ENCODE measurements around the gene DNAAF1. TPM values are rescaled to one million over a fixed set of nuclear protein-coding genes. Genes with fewer than 3 reads are reported as not detected.

DNAAF1 gene
- total RNA-seq, 1 donor from 2014 or later = 0.11 TPM

GRCh38 chr16:84143081-84143480, 2.0 kb upstream of the DNAAF1 start:
- Histone ChIP-seq H3K4me2 (peak overlapping the region; percentile 99), H3F3A (ENCODE audit: low read depth) (peaks cover 22% of the 10 kb centered on the region), H3K79me2 (ENCODE audit: low read depth) (peaks cover 63% of the 10 kb centered on the region), H3K4me3 (peak overlapping the region; percentile 94), H3K27ac (no peak overlapping the region), H3K9ac (no peak overlapping the region), H3K9me3 (ENCODE audit: low read depth) (no peaks in the 10 kb centered on the region), H2AFZ (replicated peaks) (no peak overlapping the region), H3K4me1 (peaks cover 20% of the 10 kb centered on the region), H3K36me3 (no peaks in the 10 kb centered on the region), H4K20me1 (ENCODE audit: low read depth) (peaks cover 48% of the 10 kb centered on the region), H3K27me3 (peaks cover 22% of the 10 kb centered on the region)
- TF ChIP-seq EZH2 (IDR thresholded peaks at IDR 0.05) (no peak), CTCF (IDR thresholded peaks at IDR 0.05) (no peak), EZH2phosphoT487 (IDR thresholded peaks at IDR 0.05) (no peak)
- peaks cover 21% of the 10 kb centered on the region for H3K36me3 Mint-ChIP-seq
- H3K27me3 Mint-ChIP-seq (ENCODE audit: insufficient read depth, low read depth) = peaks cover 12% of the 10 kb centered on the region
- no peak overlapping the region for H3K27ac Mint-ChIP-seq
- H3K4me1 Mint-ChIP-seq = peaks cover 33% of the 10 kb centered on the region
- H3K4me3 Mint-ChIP-seq = peak overlapping the region; percentile 99
- DNase-seq (ENCODE audit: low spot score) = no peak
- H3K9me3 Mint-ChIP-seq = peaks cover 9% of the 10 kb centered on the region

GRCh38 chr16:84143784-84144199, 1.3 kb upstream of the DNAAF1 start:
- H4K20me1 ChIP-seq (ENCODE audit: low read depth) = peaks cover 41% of the 10 kb centered on the region

DNA sequence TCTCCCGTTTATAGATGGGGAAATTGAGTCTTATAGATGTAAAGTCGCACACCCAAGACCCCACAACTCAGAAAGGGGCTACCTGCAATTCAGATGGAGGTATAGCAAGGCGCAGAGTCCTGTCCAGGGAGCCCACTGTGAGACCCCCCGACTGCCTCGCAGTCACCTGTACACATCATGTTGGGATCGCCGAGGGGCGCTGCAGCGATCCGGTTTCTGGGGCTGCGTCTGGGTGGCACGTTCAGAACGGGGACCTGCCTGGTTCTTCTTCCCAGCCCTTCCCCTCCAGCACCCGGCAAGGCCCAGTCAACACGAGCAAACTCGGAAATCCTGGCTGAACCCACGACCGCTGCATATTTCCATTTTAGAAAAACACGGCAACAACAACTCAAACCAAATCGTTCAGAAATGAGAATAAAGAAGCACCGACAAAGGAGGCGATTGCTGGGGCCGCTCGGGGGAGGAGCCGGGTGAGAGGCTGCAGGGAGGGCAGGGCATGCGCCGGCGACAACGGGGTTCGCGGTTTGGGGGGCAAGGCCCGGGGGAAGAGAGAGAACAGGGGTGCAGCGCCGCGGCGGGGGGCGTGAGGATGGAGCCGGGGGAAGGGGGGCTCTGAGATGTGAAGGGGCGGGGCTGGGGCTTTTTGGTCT, 774 bp upstream of the DNAAF1 start:
- H3F3A ChIP-seq (ENCODE audit: low read depth) = peaks cover 15% of the 10 kb centered on the region
- H3K36me3 Mint-ChIP-seq = peaks cover 21% of the 10 kb centered on the region
- H3K4me3 ChIP-seq = peak overlapping the region; percentile 94
- H3K4me1 ChIP-seq = peaks cover 9% of the 10 kb centered on the region
- peaks cover 21% of the 10 kb centered on the region for H3K4me1 Mint-ChIP-seq
- peaks cover 9% of the 10 kb centered on the region for H3K9me3 Mint-ChIP-seq
- peaks cover 51% of the 10 kb centered on the region for H3K79me2 ChIP-seq (ENCODE audit: low read depth)
- no peak for TF ChIP-seq CTCF (IDR thresholded peaks at IDR 0.05)
- TF ChIP-seq EZH2 (IDR thresholded peaks at IDR 0.05) = no peak
- TF ChIP-seq EZH2phosphoT487 (IDR thresholded peaks at IDR 0.05) = no peak
- no peaks in the 10 kb centered on the region for H3K9me3 ChIP-seq (ENCODE audit: low read depth)
- H3K4me3 Mint-ChIP-seq = peak overlapping the region; percentile 99
- DNase-seq (ENCODE audit: low spot score) = peak; percentile 62
- H4K20me1 ChIP-seq (ENCODE audit: low read depth) = peaks cover 35% of the 10 kb centered on the region
- H3K27me3 Mint-ChIP-seq (ENCODE audit: insufficient read depth, low read depth) = peaks cover 12% of the 10 kb centered on the region
- peak overlapping the region; percentile 70 for H3K27ac Mint-ChIP-seq
- H3K27me3 ChIP-seq = peaks cover 22% of the 10 kb centered on the region
- no peaks in the 10 kb centered on the region for H3K36me3 ChIP-seq
- peak overlapping the region; percentile 60 for H3K27ac ChIP-seq
- H3K9ac ChIP-seq = peak overlapping the region; percentile 59
- peak overlapping the region; percentile 99 for H3K4me2 ChIP-seq
- H2AFZ ChIP-seq (replicated peaks) = peak overlapping the region; percentile 74

More at GRCh38 chr16:84143784-84144199, 1.3 kb upstream of the DNAAF1 start:
- H3K36me3 ChIP-seq = no peaks in the 10 kb centered on the region
- Mint-ChIP-seq H3K27ac (no peak overlapping the region), H3K27me3 (ENCODE audit: insufficient read depth, low read depth) (peaks cover 12% of the 10 kb centered on the region), H3K4me3 (peak overlapping the region; percentile 99), H3K4me1 (peaks cover 27% of the 10 kb centered on the region), H3K36me3 (peaks cover 21% of the 10 kb centered on the region), H3K9me3 (peaks cover 9% of the 10 kb centered on the region)
- H2AFZ ChIP-seq (replicated peaks) = peak overlapping the region; percentile 74
- peaks cover 18% of the 10 kb centered on the region for H3F3A ChIP-seq (ENCODE audit: low read depth)
- TF ChIP-seq CTCF (IDR thresholded peaks at IDR 0.05) = no peak
- no peak for TF ChIP-seq EZH2phosphoT487 (IDR thresholded peaks at IDR 0.05)
- TF ChIP-seq EZH2 (IDR thresholded peaks at IDR 0.05) = no peak
- peaks cover 14% of the 10 kb centered on the region for H3K4me1 ChIP-seq
- H3K9ac ChIP-seq = no peak overlapping the region
- peak overlapping the region; percentile 99 for H3K4me2 ChIP-seq
- H3K9me3 ChIP-seq (ENCODE audit: low read depth) = no peaks in the 10 kb centered on the region
- H3K27me3 ChIP-seq = peaks cover 22% of the 10 kb centered on the region
- peak; percentile 71 for DNase-seq (ENCODE audit: low spot score)
- peak overlapping the region; percentile 94 for H3K4me3 ChIP-seq
- H3K27ac ChIP-seq = no peak overlapping the region
- H3K79me2 ChIP-seq (ENCODE audit: low read depth) = peaks cover 56% of the 10 kb centered on the region
